GM12878 (cell line): ENCODE measurements around the gene KCNH4. TPM values are rescaled to one million over a fixed set of nuclear protein-coding genes. Genes with fewer than 3 reads are reported as not detected.
A peak's percentile ranks its signal among the peaks of the same experiment; 100 is the strongest.

ENCODE experiments used
- ATAC-seq: fragments of 200-7000 bp; cut with Tn5 transposase; 3 replicates; pipeline ENCODE4 v1.9.1; 2020; ENCODE audit warnings: mild to moderate bottlenecking, moderate library complexity
- BruUV-seq: library from RNA; stranded (reverse); fragments of 400-500 nt; replicated peaks from 2 replicates; lab custom pipeline; 2021; lab: Mats Ljungman, UMichigan
- CTCF ChIA-PET: fragments of 300-600 bp; sonication (Branson Sonifier 250); formaldehyde crosslinking; extraction: SDS; loops from one replicate; lab custom pipeline; 2021; ENCODE audit warnings: inconsistent platforms; lab: Yijun Ruan, JAX
- POLR2A ChIA-PET: fragments of 350-600 bp; formaldehyde crosslinking; extraction: SDS; loops from one replicate; lab custom pipeline; 2021; ENCODE audit warnings: inconsistent platforms; lab: Charles Lee
- RAD21 ChIA-PET: fragments of 300-600 bp; sonication (Branson Sonifier 250); formaldehyde crosslinking; loops from one replicate; lab custom pipeline; 2023; ENCODE audit warnings: antibody characterized with exemption; ENCODE audit not compliant: unreplicated experiment; lab: Charles Lee
- SMC1A ChIA-PET: fragments of 300-600 bp; sonication (Branson Sonifier 250); formaldehyde crosslinking; loops from one replicate; lab custom pipeline; 2023; ENCODE audit not compliant: unreplicated experiment, uncharacterized antibody; lab: Charles Lee
- DNase-seq: peaks from one replicate; pipeline ENCODE4 v3.0.0-alpha.2; 2011; ENCODE audit warnings: low read depth, low spot score
- FAIRE-seq: peaks from 3 replicates; lab custom pipeline; 2011; peaks lifted over from hg19 to GRCh38; lab: Jason Lieb, UNC
- H2AFZ ChIP-seq: 2 replicates; pipeline ENCODE4 v1.6.0; 2011; ENCODE audit warnings: low read depth, low read length, control low read depth; ENCODE audit not compliant: control insufficient read depth
- H3K27ac ChIP-seq: 2 replicates; pipeline ENCODE4 v1.5.1; 2011; ENCODE audit warnings: control low read depth; ENCODE audit not compliant: control insufficient read depth, insufficient read depth
- H3K27me3 ChIP-seq, 2 experiments: replicated peaks in 1 of 2; 2 replicates each; pipeline versions ENCODE4 v1.6.0 to v1.6.1; 2011; ENCODE audit warnings: low read length in 1 of 2; ENCODE audit not compliant: control insufficient read depth in 2 of 2, insufficient read depth in 2 of 2
- H3K36me3 ChIP-seq, 2 experiments: 2 replicates each; pipeline ENCODE4 v1.5.1; 2011; ENCODE audit warnings: low read length in 1 of 2; ENCODE audit not compliant: control insufficient read depth in 2 of 2, insufficient read depth in 2 of 2
- H3K4me1 ChIP-seq: 2 replicates; pipeline ENCODE4 v1.6.1; 2011; ENCODE audit warnings: mild to moderate bottlenecking, low read length, moderate library complexity, mixed read lengths; ENCODE audit not compliant: control insufficient read depth, insufficient read depth
- H3K4me2 ChIP-seq: 2 replicates; pipeline ENCODE4 v1.6.0; 2011; ENCODE audit warnings: control low read depth; ENCODE audit not compliant: control insufficient read depth, insufficient read depth
- H3K4me3 ChIP-seq: fragments of 200-600 bp; sonication (generic); 2 replicates; pipeline ENCODE4 v1.5.1; 2016
- H3K79me2 ChIP-seq: 2 replicates; pipeline ENCODE4 v1.6.0; 2011; ENCODE audit warnings: low read length; ENCODE audit not compliant: control insufficient read depth, insufficient read depth
- H3K9ac ChIP-seq: 2 replicates; pipeline ENCODE4 v1.8.0; 2011; ENCODE audit warnings: low read length, control low read depth, mixed read lengths; ENCODE audit not compliant: control insufficient read depth, insufficient read depth
- H3K9me3 ChIP-seq: replicated peaks from 3 replicates; pipeline ENCODE4 v1.5.1; 2011; ENCODE audit warnings: mild to moderate bottlenecking, low read length; ENCODE audit not compliant: control insufficient read depth, insufficient read depth
- H4K20me1 ChIP-seq: 2 replicates; pipeline ENCODE4 v1.6.0; 2011; ENCODE audit not compliant: control insufficient read depth, insufficient read depth
- CBFB ChIP-seq: IDR thresholded peaks from 2 replicates; pipeline ENCODE4 v1.6.1; 2016; ENCODE audit warnings: antibody characterized with exemption, low read depth
- CBX3 ChIP-seq: fragments of 200-600 bp; sonication (generic); IDR thresholded peaks from 2 replicates; pipeline ENCODE4 v1.6.1; 2016; ENCODE audit warnings: low read depth, borderline replicate concordance
- CTCF ChIP-seq, 3 experiments: IDR thresholded peaks in 2 of 3; conservative IDR thresholded peaks in 1 of 3; 2 replicates each; pipeline ENCODE4 v1.5.1; 2011; ENCODE audit warnings: low read depth in 3 of 3, low read length in 3 of 3, mild to moderate bottlenecking in 3 of 3, control low read depth in 2 of 3, moderate library complexity in 2 of 3, inconsistent platforms in 1 of 3, mixed read lengths in 1 of 3; ENCODE audit not compliant: control insufficient read depth in 2 of 3, insufficient read depth in 1 of 3; ENCODE audit errors: extremely low read depth in 1 of 3
- EP300 ChIP-seq, 2 experiments: fragments of 150-350 bp in 1 of 2; IDR thresholded peaks; 2 replicates each; pipeline ENCODE4 v1.6.1; 2011 to 2012; ENCODE audit warnings: low read depth in 2 of 2, low read length in 2 of 2, borderline replicate concordance in 1 of 2, improper control_type of control experiment in 1 of 2, inconsistent platforms in 1 of 2; ENCODE audit not compliant: control insufficient read depth in 1 of 2
- HDAC2 ChIP-seq: fragments of 200-600 bp; sonication (generic); IDR thresholded peaks from 2 replicates; pipeline ENCODE4 v1.6.1; 2017
- HDGF ChIP-seq: fragments of 450-650 bp; IDR thresholded peaks from 2 replicates; pipeline ENCODE4 v1.6.1; 2016; ENCODE audit warnings: antibody characterized with exemption
- NBN ChIP-seq: fragments of 450-650 bp; IDR thresholded peaks from 2 replicates; pipeline ENCODE4 v1.6.1; 2016
- NR2C2 ChIP-seq: IDR thresholded peaks from 2 replicates; pipeline ENCODE4 v1.6.1; 2011; ENCODE audit warnings: borderline replicate concordance, low read depth; ENCODE audit not compliant: control insufficient read depth, insufficient read length
- SUZ12 ChIP-seq: fragments of 200-600 bp; sonication (generic); IDR thresholded peaks from one replicate; pipeline ENCODE4 v1.6.1; 2018; ENCODE audit warnings: antibody characterized with exemption, mild to moderate bottlenecking; ENCODE audit not compliant: unreplicated experiment
- WGBS: methylation state at CpG from one replicate; pipeline ENCODE4 v1.1.6; 2016; ENCODE audit warnings: low lambda C conversion rate; ENCODE audit not compliant: insufficient replicate concordance, insufficient coverage; ENCODE audit errors: missing lambda C conversion rate; 5-methylcytosine and 5-hydroxymethylcytosine counted together
- in situ Hi-C: fragments of 300-500 bp; cut with MboI; formaldehyde crosslinking; loops from 9 replicates; pipeline ENCODE4 v1.14.3; 2018; ENCODE audit warnings: mixed read lengths
- intact Hi-C: fragments of 100-400 bp; cut with micrococcal nuclease; formaldehyde crosslinking; loops from one replicate; pipeline ENCODE4 v1.14.2; 2022; ENCODE audit not compliant: unreplicated experiment
- polyA plus RNA-seq, 11 experiments: library from polyadenylated mRNA; depleted of rRNA in 4 of 11; unstranded in 6 of 11; stranded (reverse) in 5 of 11; fragments of >200 nt; fragmentation: Nextera tagmentation in 4 of 11; fragmentation: Illumina TruSeq in 1 of 11; extraction: Ambion mirVana in 4 of 11; extraction: Trizol in 1 of 11; gene quantifications; 1 replicate in 1 of 11; 2 replicates in 10 of 11; pipeline versions ENCODE4 v1.2.1 to v1.2.3, GENCODE V29; 2011 to 2016; ENCODE audit warnings: inconsistent platforms in 2 of 11, missing spikeins in 2 of 11, low read depth in 1 of 11
- total RNA-seq, 4 experiments: library from RNA; depleted of rRNA in 3 of 4; stranded (reverse); fragments of >200 nt in 3 of 4; fragmentation: Illumina TruSeq in 1 of 4; extraction: Trizol in 1 of 4; gene quantifications; 2 replicates each; pipeline versions ENCODE4 v1.2.1 to v1.2.3, GENCODE V29; 2013 to 2021

KCNH4 gene
- total and polyA plus RNA-seq, 10 of the 15 experiments (the other 5 are each of a cell fraction or from before 2014, with no cell fraction given), result 0.03 to 0.88 (median 0.10) TPM; not detected in 2

DNA sequence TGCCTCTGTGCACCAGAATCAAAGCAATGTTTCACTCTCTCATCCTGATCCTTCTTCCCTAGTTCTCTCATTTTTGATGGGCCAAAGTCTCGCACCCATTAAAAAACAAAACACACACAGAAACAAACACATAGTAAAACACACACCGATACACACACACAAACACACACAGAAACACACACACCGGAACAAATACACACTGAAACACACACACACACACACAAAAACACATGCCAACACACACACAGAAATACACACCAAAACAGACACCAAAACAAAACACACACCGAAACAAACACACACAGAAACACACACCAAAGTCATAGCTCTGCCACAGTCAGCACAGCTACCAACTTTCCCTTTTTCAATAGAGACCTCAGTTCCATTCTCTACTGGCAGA, 49.7 kb downstream of the KCNH4 start:
- FAIRE-seq, result no peak
- Histone ChIP-seq H3K9ac (no peak overlapping the region), H3K9me3 (no peaks in the 10 kb centered on the region), H3K27me3 (no peaks in the 10 kb centered on the region), H3K4me2 (no peak overlapping the region), H3K27ac (no peak overlapping the region), H4K20me1 (peaks cover 18% of the 10 kb centered on the region; the same call in 1 of the 2 replicates), H3K79me2 (peaks cover 28% of the 10 kb centered on the region), H3K4me1 (peaks cover 24% of the 10 kb centered on the region), H2AFZ (no peak overlapping the region), H3K36me3 (peaks cover 27 to 41% of the 10 kb centered on the region in 2 experiments), H3K4me3 (no peak overlapping the region)
- BruUV-seq, result no TSS peak
- in situ Hi-C loops, result no loop called here
- ChIA-PET SMC1A (interaction anchor here (0.8 to 1.8 kb wide), 3 partner anchors 11 to 50 kb away, joined by 4 to 7 read pairs (median 6); partner anchors contain the start of gene KAT2A), POLR2A (interaction anchor here (1.3 to 1.9 kb wide), 3 partner anchors 10 to 50 kb away, joined by 3 to 5 read pairs (median 3); partner anchors contain the start of gene KAT2A), CTCF (interaction anchor here (1.3 to 4.3 kb wide), 2 partner anchors 50 to 54 kb away, joined by 3 to 31 read pairs; partner anchors contain the start of genes HCRT and KCNH4), RAD21 (interaction anchor here (0.6 kb wide), 1 partner anchor 29 kb away, joined by 3 read pairs; no protein-coding TSS in a partner anchor)
- no peak for ATAC-seq
- intact Hi-C loops, result no loop called here
- no peak for DNase-seq
- WGBS, result 97% methylated on average over 4 of the region's 4 CpGs
- 0 out of 2 replicates have a peak, but pooled peaks have one; percentile 30 for TF ChIP-seq HDGF
- no peak for TF ChIP-seq HDAC2

GRCh38 chr17:42130310-42130936, 50.5 kb downstream of the KCNH4 start:
- Histone ChIP-seq H3K27me3 (no peaks in the 10 kb centered on the region), H3K36me3 (peaks cover 27 to 44% of the 10 kb centered on the region in 2 experiments), H2AFZ (no peak overlapping the region), H3K4me2 (no peak overlapping the region), H3K4me3 (no peak overlapping the region), H3K79me2 (peaks cover 22% of the 10 kb centered on the region), H3K9me3 (no peaks in the 10 kb centered on the region), H3K4me1 (peaks cover 22% of the 10 kb centered on the region)
- ChIA-PET RAD21 (interaction anchor here (0.6 kb wide), 1 partner anchor 30 kb away, joined by 3 read pairs; no protein-coding TSS in a partner anchor), POLR2A (interaction anchor here (1.3 to 1.9 kb wide), 2 partner anchors 24 to 51 kb away, joined by 3 to 5 read pairs; no protein-coding TSS in a partner anchor), SMC1A (interaction anchor here (0.8 to 1.8 kb wide), 4 partner anchors 10 to 80 kb away, joined by 3 to 7 read pairs (median 5); partner anchors contain the start of gene KAT2A)
- intact Hi-C loops, result no loop called here
- in situ Hi-C loops, result no loop called here
- DNase-seq (no peak), FAIRE-seq (no peak)
- TF ChIP-seq SUZ12 (no peak), EP300 (IDR thresholded peaks at IDR 0.05; ENCODE audit: borderline replicate concordance in 1 of 2, control insufficient read depth in 1 of 2, low read depth in 2 of 2, low read length in 2 of 2) (no peak), NBN (no peak), CTCF (IDR thresholded peaks at IDR 0.05 in 2 of 3, conservative IDR thresholded peaks at IDR 0.05 in 1 of 3; ENCODE audit: control insufficient read depth in 2 of 3, extremely low read depth in 1 of 3, insufficient read depth in 1 of 3, low read depth in 3 of 3, low read length in 3 of 3) (peak in 1 of 3 experiments; percentile 20; a peak in 1 of 6 replicates), CBX3 (no peak), NR2C2 (no peak), CBFB (no peak)
- TF ChIP-seq, all 136 proteins: peak for 1
- Histone ChIP-seq H4K20me1 (peaks cover 15% of the 10 kb centered on the region; the same call in 1 of the 2 replicates), H3K9ac (no peak overlapping the region), H3K27ac (no peak overlapping the region)
- ATAC-seq, result no peak
- 100% methylated on average over 16 of the region's 16 CpGs for WGBS
- BruUV-seq, result no TSS peak
- CTCF ChIA-PET, result interaction anchor here (0.6 to 4.3 kb wide), 5 partner anchors 51 to 276 kb away, joined by 3 to 31 read pairs (median 3); partner anchors contain the start of genes HCRT and KCNH4
